ENCODE data around the gene CAPN11. TPM values are rescaled to one million over a fixed set of nuclear protein-coding genes. Genes with fewer than 3 reads are reported as not detected.

Gene CAPN11
- total and polyA plus RNA-seq, 2 of the 4 experiments (the other 2 are of a cell fraction), result not detected

GRCh38 chr6:44189257-44189656 is 30.6 kb downstream of the CAPN11 start:
- Histone ChIP-seq H2AK5ac (ENCODE audit: low read depth, low read length) (no peak overlapping the region), H3K9me3 (ENCODE audit: control insufficient read depth, insufficient read depth, low read length) (no peaks in the 10 kb centered on the region), H2BK120ac (ENCODE audit: low read depth, low read length) (no peak overlapping the region), H3K18ac (ENCODE audit: low read depth, low read length) (no peak overlapping the region), H4K20me1 (ENCODE audit: insufficient read depth, low read length) (no peaks in the 10 kb centered on the region), H2BK5ac (ENCODE audit: low read depth, low read length, poor library complexity, severe bottlenecking) (no peak overlapping the region), H3K4ac (ENCODE audit: low read depth, low read length) (no peak overlapping the region), H3K4me2 (ENCODE audit: low read depth, low read length) (no peak overlapping the region), H3K27me3 (ENCODE audit: control insufficient read depth, insufficient read depth, low read length) (peaks cover 22% of the 10 kb centered on the region), H3K79me1 (ENCODE audit: low read depth in 1 of 2, low read length in 2 of 2) (no peaks in the 10 kb centered on the region), H2AK9ac (replicated peaks; ENCODE audit: low read depth, low read length, poor library complexity) (no peak overlapping the region), H3K14ac (replicated peaks; ENCODE audit: low read depth, low read length) (no peak overlapping the region), H3K4me1 (ENCODE audit: control insufficient read depth, insufficient read depth, low read length) (no peaks in the 10 kb centered on the region), H2BK15ac (ENCODE audit: low read depth, low read length) (no peak overlapping the region), H4K91ac (ENCODE audit: insufficient read depth, low read depth, low read length) (no peak overlapping the region), H3K27ac (ENCODE audit: insufficient read depth, low read length) (no peak overlapping the region), H3K9me1 (ENCODE audit: insufficient read depth, low read length) (no peaks in the 10 kb centered on the region), H2BK20ac (ENCODE audit: low read depth, low read length) (no peak overlapping the region), H2AFZ (replicated peaks; ENCODE audit: low read length, poor library complexity) (no peak overlapping the region), H4K5ac (ENCODE audit: low read depth, low read length) (no peak overlapping the region), H4K8ac (ENCODE audit: low read depth in 2 of 2, low read length in 2 of 2) (no peak overlapping the region), H3K36me3 (ENCODE audit: control insufficient read depth, insufficient read depth, low read length) (no peaks in the 10 kb centered on the region), H3K56ac (ENCODE audit: extremely low read depth, insufficient read depth, low read length) (no peak overlapping the region), H3K23ac (ENCODE audit: low read depth, low read length) (no peak overlapping the region), H3K9ac (ENCODE audit: low read depth, low read length) (no peak overlapping the region), H3K4me3 (ENCODE audit: insufficient read depth, low read depth, low read length) (no peak overlapping the region)
- no peak for TF ChIP-seq FOS (IDR thresholded peaks at IDR 0.05; ENCODE audit: low read depth, low read length)
- no peak for TF ChIP-seq BHLHE40 (IDR thresholded peaks at IDR 0.05; ENCODE audit: low read depth, low read length)
- TF ChIP-seq SMC3 (IDR thresholded peaks at IDR 0.05; ENCODE audit: low read depth, low read length), result no peak
- no peak for TF ChIP-seq RFX5 (IDR thresholded peaks at IDR 0.05; ENCODE audit: low read depth, low read length)
- no peak for TF ChIP-seq RAD21 (IDR thresholded peaks at IDR 0.05; ENCODE audit: low read length)
- no peak for TF ChIP-seq CEBPB (IDR thresholded peaks at IDR 0.05; ENCODE audit: low read depth, low read length)
- TF ChIP-seq NFE2L2 (IDR thresholded peaks at IDR 0.05; ENCODE audit: low read depth, low read length), result no peak
- no peak for TF ChIP-seq RCOR1 (IDR thresholded peaks at IDR 0.05; ENCODE audit: insufficient replicate concordance, low read length)
- TF ChIP-seq CTCF (conservative IDR thresholded peaks at IDR 0.05; ENCODE audit: low read depth, low read length), result no peak
- no peak for TF ChIP-seq USF2 (IDR thresholded peaks at IDR 0.05; ENCODE audit: low read depth, low read length)
- TF ChIP-seq MXI1 (IDR thresholded peaks at IDR 0.05; ENCODE audit: borderline replicate concordance, low read depth, low read length), result no peak
- TF ChIP-seq POLR2A (IDR thresholded peaks at IDR 0.05; ENCODE audit: low read depth, low read length), result no peak
- no peak for TF ChIP-seq ELK1 (IDR thresholded peaks at IDR 0.05; ENCODE audit: borderline replicate concordance, low read depth, low read length)
- no peak for TF ChIP-seq MAZ (IDR thresholded peaks at IDR 0.05; ENCODE audit: borderline replicate concordance, low read depth, low read length)
- TF ChIP-seq CHD1 (IDR thresholded peaks at IDR 0.05; ENCODE audit: low read depth, low read length), result no peak
- no peak for TF ChIP-seq MAFK (IDR thresholded peaks at IDR 0.05; ENCODE audit: low read depth, low read length)
- no TSS peak for BruUV-seq (replicated peaks)
- POLR2A ChIA-PET (ENCODE audit: unreplicated experiment), result no interaction called here
- in situ Hi-C loops (cut with MboI; ENCODE audit: low sequenced_read_pairs) (no loop called here), dilution Hi-C loops (cut with HindIII; ENCODE audit: low sequenced_read_pairs, unreplicated experiment) (no loop called here), intact Hi-C loops (cut with micrococcal nuclease) (no loop called here)
- ATAC-seq (ENCODE audit: low read depth) (no peak), DNase-seq (no peak)
- CTCF ChIA-PET, result interaction anchor here (0.6 to 1.1 kb wide), 3 partner anchors 16 to 1912 kb away, joined by 3 to 6 read pairs (median 4); no protein-coding TSS in a partner anchor
- 57% methylated on average over 2 of the region's 2 CpGs; no CpG with 5 or more reads in 1 of the 2 experiments for WGBS, 2 experiments (ENCODE audit: extremely low coverage in 2 of 2, insufficient read length in 1 of 2)
